ENCODE results near the gene UCK1.

DNA sequence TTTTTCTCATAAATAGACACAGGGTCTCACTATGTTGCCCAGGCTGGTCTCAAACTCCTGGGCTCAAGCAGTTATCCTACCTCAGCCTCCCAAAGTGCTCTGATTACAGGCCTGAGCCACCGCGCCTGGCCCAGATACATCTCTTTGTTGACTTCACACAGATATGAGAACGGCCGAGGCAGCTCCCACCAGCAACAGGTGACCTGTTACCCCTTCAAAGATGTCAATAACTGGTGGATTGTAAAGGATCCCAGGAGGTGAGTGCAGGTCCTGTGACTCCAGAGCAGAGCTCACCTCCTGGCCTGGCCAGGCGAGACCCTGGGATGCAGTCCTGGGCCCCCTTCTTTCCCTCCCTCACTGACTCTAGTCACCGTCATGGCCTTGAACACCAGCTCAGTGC is 19.2 kb downstream of the UCK1 start:
- TF ChIP-seq, protein P1, sequence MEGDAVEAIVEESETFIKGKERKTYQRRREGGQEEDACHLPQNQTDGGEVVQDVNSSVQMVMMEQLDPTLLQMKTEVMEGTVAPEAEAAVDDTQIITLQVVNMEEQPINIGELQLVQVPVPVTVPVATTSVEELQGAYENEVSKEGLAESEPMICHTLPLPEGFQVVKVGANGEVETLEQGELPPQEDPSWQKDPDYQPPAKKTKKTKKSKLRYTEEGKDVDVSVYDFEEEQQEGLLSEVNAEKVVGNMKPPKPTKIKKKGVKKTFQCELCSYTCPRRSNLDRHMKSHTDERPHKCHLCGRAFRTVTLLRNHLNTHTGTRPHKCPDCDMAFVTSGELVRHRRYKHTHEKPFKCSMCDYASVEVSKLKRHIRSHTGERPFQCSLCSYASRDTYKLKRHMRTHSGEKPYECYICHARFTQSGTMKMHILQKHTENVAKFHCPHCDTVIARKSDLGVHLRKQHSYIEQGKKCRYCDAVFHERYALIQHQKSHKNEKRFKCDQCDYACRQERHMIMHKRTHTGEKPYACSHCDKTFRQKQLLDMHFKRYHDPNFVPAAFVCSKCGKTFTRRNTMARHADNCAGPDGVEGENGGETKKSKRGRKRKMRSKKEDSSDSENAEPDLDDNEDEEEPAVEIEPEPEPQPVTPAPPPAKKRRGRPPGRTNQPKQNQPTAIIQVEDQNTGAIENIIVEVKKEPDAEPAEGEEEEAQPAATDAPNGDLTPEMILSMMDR (IDR thresholded peaks at IDR 0.05; ENCODE audit: insufficient read depth, low read length, poor library complexity, severe bottlenecking), result no peak
- TF ChIP-seq EZH2phosphoT487 (conservative IDR thresholded peaks at IDR 0.05; ENCODE audit: low read length), result no peak
